ENCODE data around the gene C1QB.

GRCh38 chr1:22670352-22670975, 17.4 kb downstream of the C1QB start:
- no peak for TF ChIP-seq EZH2 (IDR thresholded peaks at IDR 0.05)
- no peak for TF ChIP-seq POLR2AphosphoS5 (IDR thresholded peaks at IDR 0.05; ENCODE audit: borderline replicate concordance, low read depth, low read length)
- TF ChIP-seq FOXP2 (optimal IDR thresholded peaks at IDR 0.05; ENCODE audit: control extremely low read depth, extremely low read length, insufficient read depth): no peak

All from SK-N-MC (cell line).